G401 (cell line): ENCODE measurements around the gene PGAM4. TPM values are rescaled to one million over a fixed set of nuclear protein-coding genes. Genes with fewer than 3 reads are reported as not detected.
"Not testable (repeated sequence)": the region's sequence is repeated elsewhere in the genome, so short reads cannot be mapped to it uniquely, and the experiment has no call there.

Experiments used
- DNase-seq: peaks from one replicate; pipeline ENCODE4 v3.0.0-alpha.2; 2015; ENCODE audit warnings: low spot score
- in situ Hi-C: cut with HindIII; loops from 2 replicates; pipeline ENCODE4 v1.10.0; 2016; ENCODE audit warnings: low sequenced_read_pairs, mixed read lengths
- total RNA-seq: library from RNA; depleted of rRNA; stranded (reverse); fragments of >200 nt; shearing (Covaris generic); gene quantifications from 2 replicates; pipeline ENCODE4 v1.2.3, GENCODE V29; 2014; rRNA removed

PGAM4 gene
- total RNA-seq, 1 experiment from 2014 or later = 0.17 TPM

DNA sequence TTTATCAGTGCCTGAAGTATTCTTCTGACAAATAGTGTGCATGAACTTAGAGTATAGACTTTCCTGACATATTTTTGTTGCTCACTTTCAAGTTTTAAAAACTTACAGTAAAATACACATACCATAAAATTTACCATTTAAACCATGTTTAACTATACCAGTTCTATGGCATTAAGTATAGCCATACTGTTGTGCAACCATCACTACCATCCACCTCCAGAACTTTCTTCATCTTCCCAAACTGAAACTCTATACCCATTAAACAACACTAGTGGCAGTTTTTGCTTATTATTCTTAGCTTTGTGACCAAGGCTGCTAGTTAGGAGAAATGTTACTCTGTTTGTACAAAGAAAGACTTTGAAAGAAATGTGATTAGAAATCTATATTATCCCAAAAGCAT is 33.1 kb downstream of the PGAM4 start:
- in situ Hi-C loops = no loop called here
- no peak for DNase-seq

- in situ Hi-C loops = no loop called here
- DNase-seq = no peak
Observed at GRCh38 chrX:77935886-77936285, 33.6 kb downstream of the PGAM4 start.

DNA sequence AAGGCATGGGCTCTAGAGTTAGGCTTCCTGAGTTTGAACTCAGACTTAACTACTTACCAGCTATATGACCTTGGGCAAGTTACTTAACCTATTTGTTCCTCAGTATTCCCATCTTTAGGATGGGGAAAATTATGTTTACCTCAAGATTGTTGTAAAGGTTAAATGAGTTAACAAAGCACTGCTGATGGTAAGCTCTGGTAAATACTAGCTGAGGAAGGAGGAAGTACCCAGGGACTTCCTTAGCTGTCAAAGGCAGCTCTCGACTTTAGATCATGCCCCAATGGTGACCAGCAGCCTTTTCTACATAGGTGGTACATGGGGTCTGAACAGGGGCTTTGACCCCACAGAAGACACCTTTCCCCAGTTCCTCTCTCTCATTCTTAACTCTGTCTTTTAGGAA is 38.9 kb downstream of the PGAM4 start:
- in situ Hi-C loops = no loop called here
- DNase-seq = no peak

DNA sequence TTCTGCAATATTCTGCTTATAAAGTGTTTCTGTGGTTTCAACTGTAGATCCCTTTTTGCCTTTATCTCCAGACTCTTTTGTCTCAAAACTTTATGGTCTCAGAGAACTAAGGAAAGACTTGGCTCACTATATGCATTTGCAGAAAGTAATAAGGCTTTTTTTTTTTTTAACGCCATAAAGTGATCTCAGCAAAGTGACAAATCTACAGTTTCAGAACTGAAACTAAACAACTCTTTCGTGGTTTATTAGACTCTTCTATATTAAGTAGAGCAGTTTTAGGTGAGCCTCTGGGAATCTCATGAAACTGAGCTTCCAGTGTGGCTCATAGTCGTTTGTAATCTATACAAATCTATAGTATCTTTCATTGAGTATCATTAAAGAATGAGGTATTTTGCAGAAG is 43.7 kb downstream of the PGAM4 start:
- no peak for DNase-seq
- in situ Hi-C loops = no loop called here

- in situ Hi-C loops = no loop called here
- no peak for DNase-seq
Observed at GRCh38 chrX:77924320-77924859, 45.0 kb downstream of the PGAM4 start.

GRCh38 chrX:77922787-77923186 is 46.7 kb downstream of the PGAM4 start:
- in situ Hi-C loops = no loop called here
- DNase-seq = no peak

- in situ Hi-C loops, DNase-seq: not testable (repeated sequence)
Observed at GRCh38 chrX:77919370-77919769, 50.1 kb downstream of the PGAM4 start.

- in situ Hi-C loops = no loop called here
- DNase-seq = no peak
Observed at GRCh38 chrX:77918568-77918967, 50.9 kb downstream of the PGAM4 start.

Other genes starting within 250 kb of the PGAM4 start
- gene ATRX, start 183.4 kb downstream of the PGAM4 start, total RNA-seq = 16.6 and 40.4 TPM in 2 replicates
- 49.5 and 76.5 TPM in 2 replicates for gene MAGT1, start 74.2 kb downstream of the PGAM4 start, total RNA-seq
- gene COX7B, start 70.2 kb downstream of the PGAM4 start, total RNA-seq = 408 and 546 TPM in 2 replicates
- gene ATP7A, start 58.9 kb downstream of the PGAM4 start, total RNA-seq = 1.4 and 5.2 TPM in 2 replicates
- gene PGK1, start 134.6 kb upstream of the PGAM4 start, total RNA-seq = 171 and 205 TPM in 2 replicates
- gene TAF9B, start 170.0 kb upstream of the PGAM4 start, total RNA-seq = 26.0 and 43.0 TPM in 2 replicates